ENCODE measurements around the gene STXBP5.
"Not testable (repeated sequence)": the region's sequence is repeated elsewhere in the genome, so short reads cannot be mapped to it uniquely, and the experiment has no call there.

Gene STXBP5

GRCh38 chr6:147245693-147246092, 41.5 kb downstream of the STXBP5 start:
- DNase-seq (ENCODE audit: low read depth, low spot score), result no peak
- no peaks in the 10 kb centered on the region for H3K9me3 ChIP-seq (ENCODE audit: control insufficient read depth, insufficient read depth, low read length)
- no CpG with 5 or more reads among the region's 2 CpGs for WGBS (ENCODE audit: insufficient coverage, insufficient read length)
- no peak overlapping the region for H3K27ac ChIP-seq (ENCODE audit: low read length)
- no peaks in the 10 kb centered on the region; the same call in 1 of the 2 replicates for H3K4me1 ChIP-seq (ENCODE audit: control insufficient read depth, insufficient read depth, low read length)
- H3K4me3 ChIP-seq (ENCODE audit: low read length), result no peak overlapping the region
- no peaks in the 10 kb centered on the region for H3K27me3 ChIP-seq (ENCODE audit: control insufficient read depth, insufficient read depth, low read length)
- no peaks in the 10 kb centered on the region for H3K36me3 ChIP-seq (ENCODE audit: control insufficient read depth, insufficient read depth, low read length)

GRCh38 chr6:147246853-147247635, 42.8 kb downstream of the STXBP5 start:
- Histone ChIP-seq H3K9me3 (ENCODE audit: control insufficient read depth, insufficient read depth, low read length) (no peaks in the 10 kb centered on the region), H3K27ac (ENCODE audit: low read length) (no peak overlapping the region), H3K27me3 (ENCODE audit: control insufficient read depth, insufficient read depth, low read length) (no peaks in the 10 kb centered on the region), H3K4me3 (ENCODE audit: low read length) (no peak overlapping the region), H3K4me1 (ENCODE audit: control insufficient read depth, insufficient read depth, low read length) (no peaks in the 10 kb centered on the region; the same call in 1 of the 2 replicates), H3K36me3 (ENCODE audit: control insufficient read depth, insufficient read depth, low read length) (peaks cover 4% of the 10 kb centered on the region; the same call in 1 of the 2 replicates)
- no CpG with 5 or more reads among the region's 5 CpGs for WGBS (ENCODE audit: insufficient coverage, insufficient read length)
- no peak for DNase-seq (ENCODE audit: low read depth, low spot score)

- peak; percentile 9 for DNase-seq (ENCODE audit: low read depth, low spot score)
- Histone ChIP-seq H3K4me1 (ENCODE audit: control insufficient read depth, insufficient read depth, low read length) (no peaks in the 10 kb centered on the region; the same call in 1 of the 2 replicates), H3K27ac (ENCODE audit: low read length) (no peak overlapping the region), H3K36me3 (ENCODE audit: control insufficient read depth, insufficient read depth, low read length) (peaks cover 4% of the 10 kb centered on the region; the same call in 1 of the 2 replicates), H3K27me3 (ENCODE audit: control insufficient read depth, insufficient read depth, low read length) (no peaks in the 10 kb centered on the region), H3K9me3 (ENCODE audit: control insufficient read depth, insufficient read depth, low read length) (no peaks in the 10 kb centered on the region), H3K4me3 (ENCODE audit: low read length) (no peak overlapping the region)
- no CpG with 5 or more reads among the region's 1 CpG for WGBS (ENCODE audit: insufficient coverage, insufficient read length)
Measured at GRCh38 chr6:147248859-147249258, 44.6 kb downstream of the STXBP5 start.

GRCh38 chr6:147251072-147251471, 46.9 kb downstream of the STXBP5 start:
- Histone ChIP-seq H3K4me3 (ENCODE audit: low read length) (no peak overlapping the region), H3K27ac (ENCODE audit: low read length) (no peak overlapping the region), H3K27me3 (ENCODE audit: control insufficient read depth, insufficient read depth, low read length) (no peaks in the 10 kb centered on the region), H3K36me3 (ENCODE audit: control insufficient read depth, insufficient read depth, low read length) (peaks cover 4% of the 10 kb centered on the region; the same call in 1 of the 2 replicates), H3K9me3 (ENCODE audit: control insufficient read depth, insufficient read depth, low read length) (no peaks in the 10 kb centered on the region), H3K4me1 (ENCODE audit: control insufficient read depth, insufficient read depth, low read length) (no peaks in the 10 kb centered on the region; the same call in 1 of the 2 replicates)
- no peak for DNase-seq (ENCODE audit: low read depth, low spot score)
- no CpG with 5 or more reads among the region's 16 CpGs for WGBS (ENCODE audit: insufficient coverage, insufficient read length)

- not testable (repeated sequence) for H3K9me3 ChIP-seq (ENCODE audit: control insufficient read depth, insufficient read depth, low read length); H3K27ac ChIP-seq (ENCODE audit: low read length); H3K27me3 ChIP-seq (ENCODE audit: control insufficient read depth, insufficient read depth, low read length); H3K4me3 ChIP-seq (ENCODE audit: low read length); H3K36me3 ChIP-seq (ENCODE audit: control insufficient read depth, insufficient read depth, low read length); DNase-seq (ENCODE audit: low read depth, low spot score); H3K4me1 ChIP-seq (ENCODE audit: control insufficient read depth, insufficient read depth, low read length)
- WGBS (ENCODE audit: insufficient coverage, insufficient read length), result no CpG with 5 or more reads among the region's 6 CpGs
Measured at GRCh38 chr6:147254929-147255473, 50.8 kb downstream of the STXBP5 start.

GRCh38 chr6:147255948-147256674, 51.9 kb downstream of the STXBP5 start:
- no peaks in the 10 kb centered on the region for H3K4me1 ChIP-seq (ENCODE audit: control insufficient read depth, insufficient read depth, low read length)
- peaks cover under 1% of the 10 kb centered on the region; the same call in 1 of the 2 replicates for H3K36me3 ChIP-seq (ENCODE audit: control insufficient read depth, insufficient read depth, low read length)
- H3K27me3 ChIP-seq (ENCODE audit: control insufficient read depth, insufficient read depth, low read length), result no peaks in the 10 kb centered on the region
- no peak overlapping the region for H3K27ac ChIP-seq (ENCODE audit: low read length)
- H3K4me3 ChIP-seq (ENCODE audit: low read length), result no peak overlapping the region
- no peak for DNase-seq (ENCODE audit: low read depth, low spot score)
- no CpG with 5 or more reads among the region's 3 CpGs for WGBS (ENCODE audit: insufficient coverage, insufficient read length)
- no peaks in the 10 kb centered on the region for H3K9me3 ChIP-seq (ENCODE audit: control insufficient read depth, insufficient read depth, low read length)

- Histone ChIP-seq H3K9me3 (ENCODE audit: control insufficient read depth, insufficient read depth, low read length) (no peaks in the 10 kb centered on the region), H3K27ac (ENCODE audit: low read length) (no peak overlapping the region), H3K36me3 (ENCODE audit: control insufficient read depth, insufficient read depth, low read length) (no peaks in the 10 kb centered on the region), H3K27me3 (ENCODE audit: control insufficient read depth, insufficient read depth, low read length) (no peaks in the 10 kb centered on the region), H3K4me3 (ENCODE audit: low read length) (no peak overlapping the region), H3K4me1 (ENCODE audit: control insufficient read depth, insufficient read depth, low read length) (no peaks in the 10 kb centered on the region)
- no peak for DNase-seq (ENCODE audit: low read depth, low spot score)
- no CpG with 5 or more reads among the region's 5 CpGs for WGBS (ENCODE audit: insufficient coverage, insufficient read length)
Measured at GRCh38 chr6:147257760-147258159, 53.5 kb downstream of the STXBP5 start.

GRCh38 chr6:147260091-147260490, 55.9 kb downstream of the STXBP5 start:
- no peak for DNase-seq (ENCODE audit: low read depth, low spot score)
- no peak overlapping the region for H3K27ac ChIP-seq (ENCODE audit: low read length)
- no CpG with 5 or more reads among the region's 2 CpGs for WGBS (ENCODE audit: insufficient coverage, insufficient read length)

GRCh38 chr6:147262946-147263345, 58.7 kb downstream of the STXBP5 start:
- Histone ChIP-seq H3K36me3 (ENCODE audit: control insufficient read depth, insufficient read depth, low read length) (no peaks in the 10 kb centered on the region), H3K27me3 (ENCODE audit: control insufficient read depth, insufficient read depth, low read length) (no peaks in the 10 kb centered on the region), H3K4me1 (ENCODE audit: control insufficient read depth, insufficient read depth, low read length) (no peaks in the 10 kb centered on the region), H3K9me3 (ENCODE audit: control insufficient read depth, insufficient read depth, low read length) (no peaks in the 10 kb centered on the region), H3K4me3 (ENCODE audit: low read length) (no peak overlapping the region), H3K27ac (ENCODE audit: low read length) (no peak overlapping the region)
- no peak for DNase-seq (ENCODE audit: low read depth, low spot score)
- no CpG with 5 or more reads among the region's 1 CpG for WGBS (ENCODE audit: insufficient coverage, insufficient read length)

More at GRCh38 chr6:147260091-147260490, 55.9 kb downstream of the STXBP5 start:
- no peaks in the 10 kb centered on the region for H3K9me3 ChIP-seq (ENCODE audit: control insufficient read depth, insufficient read depth, low read length)
- H3K4me3 ChIP-seq (ENCODE audit: low read length), result no peak overlapping the region
- H3K4me1 ChIP-seq (ENCODE audit: control insufficient read depth, insufficient read depth, low read length), result no peaks in the 10 kb centered on the region
- no peaks in the 10 kb centered on the region for H3K27me3 ChIP-seq (ENCODE audit: control insufficient read depth, insufficient read depth, low read length)
- no peaks in the 10 kb centered on the region for H3K36me3 ChIP-seq (ENCODE audit: control insufficient read depth, insufficient read depth, low read length)

- no peaks in the 10 kb centered on the region for H3K36me3 ChIP-seq (ENCODE audit: control insufficient read depth, insufficient read depth, low read length)
Measured at GRCh38 chr6:147266821-147267220, 62.6 kb downstream of the STXBP5 start.

More at GRCh38 chr6:147266821-147267220, 62.6 kb downstream of the STXBP5 start:
- WGBS (ENCODE audit: insufficient coverage, insufficient read length), result no CpG with 5 or more reads among the region's 3 CpGs
- Histone ChIP-seq H3K4me1 (ENCODE audit: control insufficient read depth, insufficient read depth, low read length) (no peaks in the 10 kb centered on the region), H3K9me3 (ENCODE audit: control insufficient read depth, insufficient read depth, low read length) (no peaks in the 10 kb centered on the region), H3K4me3 (ENCODE audit: low read length) (no peak overlapping the region), H3K27me3 (ENCODE audit: control insufficient read depth, insufficient read depth, low read length) (no peaks in the 10 kb centered on the region), H3K27ac (ENCODE audit: low read length) (no peak overlapping the region)
- no peak for DNase-seq (ENCODE audit: low read depth, low spot score)
